ENCODE results near the gene MEF2A. TPM values are rescaled to one million over a fixed set of nuclear protein-coding genes. Genes with fewer than 3 reads are reported as not detected.

Gene MEF2A
- total RNA-seq, result 11.8 and 37.7 TPM in 2 replicates

GRCh38 chr15:99565299-99566156 is at the start of gene MEF2A:
TSS of gene MEF2A (plus strand) at chr15:99565984. CDS start at chr15:99633120, 67,136 bp downstream.

DNA sequence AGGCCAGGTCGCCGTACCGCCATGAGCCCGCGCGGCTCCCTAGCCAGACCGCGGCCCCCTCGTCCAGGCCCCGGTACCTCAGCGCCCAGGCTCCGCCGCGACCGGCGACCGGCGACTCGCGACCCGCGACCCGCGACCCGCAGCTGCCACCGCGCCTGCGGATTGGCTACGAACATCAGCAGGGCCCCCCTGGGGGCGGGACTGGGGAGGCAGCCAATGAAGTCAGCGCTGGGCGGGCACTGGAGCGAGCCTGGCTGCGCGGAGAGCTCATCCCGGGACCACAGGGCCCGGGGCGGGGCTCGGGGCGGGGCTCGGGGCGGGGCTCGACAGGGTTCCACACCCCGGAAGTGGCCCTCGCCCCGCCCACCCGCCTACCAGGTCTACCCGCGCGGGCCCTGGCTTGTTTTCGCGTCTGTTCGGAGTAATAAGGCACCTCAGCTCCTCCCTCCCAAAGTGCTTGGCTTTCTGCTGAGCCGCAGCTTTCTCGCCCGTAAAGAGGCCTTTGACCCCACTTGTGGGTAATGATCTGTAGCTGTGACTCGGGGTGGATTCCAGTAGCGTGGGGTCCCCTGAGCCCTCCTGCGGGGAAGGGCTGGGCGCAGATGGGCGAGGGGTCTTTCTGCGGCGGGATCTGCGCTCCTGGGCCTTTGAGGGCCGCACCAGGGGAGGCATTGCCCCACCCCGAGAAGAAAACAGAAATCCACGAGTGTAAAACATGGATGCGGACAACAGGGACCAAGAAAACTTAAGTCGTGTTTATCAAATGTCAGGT is 167.7 kb downstream of the MEF2A start, which contains the start of gene LYSMD4:
TSS of gene LYSMD4 (minus strand) at position 170 of the 772 bp plus-strand sequence. CDS start 1,438 bp downstream, outside the sequence.

Other genes with a start within 250 kb of the MEF2A start
- gene LYSMD4, start 167.5 kb downstream of the MEF2A start, total RNA-seq, result 9.7 and 10.1 TPM in 2 replicates